Measurements from ENCODE around the gene ITGB2.

GRCh38 chr21:44964381-44964780 lies 43.7 kb upstream of the ITGB2 start:
- TF ChIP-seq CTCF (IDR thresholded peaks at IDR 0.05), result no peak
- TF ChIP-seq POLR2A (IDR thresholded peaks at IDR 0.05), result no peak
